GM12878 (cell line): ENCODE measurements around the gene NUP214. TPM values are rescaled to one million over a fixed set of nuclear protein-coding genes. Genes with fewer than 3 reads are reported as not detected.
A peak's percentile ranks its signal among the peaks of the same experiment; 100 is the strongest.

Experiments
- ATAC-seq: fragments of 200-7000 bp; cut with Tn5 transposase; 3 replicates; pipeline ENCODE4 v1.9.1; 2020; ENCODE audit warnings: mild to moderate bottlenecking, moderate library complexity
- Bru-seq: library from RNA; stranded (reverse); fragments of 400-500 nt; gene quantifications from one replicate; lab custom pipeline; 2021; lab: Mats Ljungman, UMichigan
- BruChase-seq, 2 experiments: library from RNA; stranded (reverse); fragments of 400-500 nt; gene quantifications; one replicate each; lab custom pipeline; 2021; lab: Mats Ljungman, UMichigan
- BruUV-seq: library from RNA; stranded (reverse); fragments of 400-500 nt; replicated peaks from 2 replicates; lab custom pipeline; 2021; lab: Mats Ljungman, UMichigan
- CTCF ChIA-PET: fragments of 300-600 bp; sonication (Branson Sonifier 250); formaldehyde crosslinking; extraction: SDS; loops from one replicate; lab custom pipeline; 2021; ENCODE audit warnings: inconsistent platforms; lab: Yijun Ruan, JAX
- POLR2A ChIA-PET: fragments of 350-600 bp; formaldehyde crosslinking; extraction: SDS; loops from one replicate; lab custom pipeline; 2021; ENCODE audit warnings: inconsistent platforms; lab: Charles Lee
- RAD21 ChIA-PET: fragments of 300-600 bp; sonication (Branson Sonifier 250); formaldehyde crosslinking; loops from one replicate; lab custom pipeline; 2023; ENCODE audit warnings: antibody characterized with exemption; ENCODE audit not compliant: unreplicated experiment; lab: Charles Lee
- SMC1A ChIA-PET: fragments of 300-600 bp; sonication (Branson Sonifier 250); formaldehyde crosslinking; loops from one replicate; lab custom pipeline; 2023; ENCODE audit not compliant: unreplicated experiment, uncharacterized antibody; lab: Charles Lee
- DNase-seq: peaks from one replicate; pipeline ENCODE4 v3.0.0-alpha.2; 2011; ENCODE audit warnings: low read depth, low spot score
- FAIRE-seq: peaks from 3 replicates; lab custom pipeline; 2011; peaks lifted over from hg19 to GRCh38; lab: Jason Lieb, UNC
- H2AFZ ChIP-seq: 2 replicates; pipeline ENCODE4 v1.6.0; 2011; ENCODE audit warnings: low read depth, low read length, control low read depth; ENCODE audit not compliant: control insufficient read depth
- H3K27ac ChIP-seq: 2 replicates; pipeline ENCODE4 v1.5.1; 2011; ENCODE audit warnings: control low read depth; ENCODE audit not compliant: control insufficient read depth, insufficient read depth
- H3K27me3 ChIP-seq, 2 experiments: replicated peaks in 1 of 2; 2 replicates each; pipeline versions ENCODE4 v1.6.0 to v1.6.1; 2011; ENCODE audit warnings: low read length in 1 of 2; ENCODE audit not compliant: control insufficient read depth in 2 of 2, insufficient read depth in 2 of 2
- H3K36me3 ChIP-seq, 2 experiments: 2 replicates each; pipeline ENCODE4 v1.5.1; 2011; ENCODE audit warnings: low read length in 1 of 2; ENCODE audit not compliant: control insufficient read depth in 2 of 2, insufficient read depth in 2 of 2
- H3K4me1 ChIP-seq: 2 replicates; pipeline ENCODE4 v1.6.1; 2011; ENCODE audit warnings: mild to moderate bottlenecking, low read length, moderate library complexity, mixed read lengths; ENCODE audit not compliant: control insufficient read depth, insufficient read depth
- H3K4me2 ChIP-seq: 2 replicates; pipeline ENCODE4 v1.6.0; 2011; ENCODE audit warnings: control low read depth; ENCODE audit not compliant: control insufficient read depth, insufficient read depth
- H3K4me3 ChIP-seq: fragments of 200-600 bp; sonication (generic); 2 replicates; pipeline ENCODE4 v1.5.1; 2016
- H3K79me2 ChIP-seq: 2 replicates; pipeline ENCODE4 v1.6.0; 2011; ENCODE audit warnings: low read length; ENCODE audit not compliant: control insufficient read depth, insufficient read depth
- H3K9ac ChIP-seq: 2 replicates; pipeline ENCODE4 v1.8.0; 2011; ENCODE audit warnings: low read length, control low read depth, mixed read lengths; ENCODE audit not compliant: control insufficient read depth, insufficient read depth
- H3K9me3 ChIP-seq: replicated peaks from 3 replicates; pipeline ENCODE4 v1.5.1; 2011; ENCODE audit warnings: mild to moderate bottlenecking, low read length; ENCODE audit not compliant: control insufficient read depth, insufficient read depth
- H4K20me1 ChIP-seq: 2 replicates; pipeline ENCODE4 v1.6.0; 2011; ENCODE audit not compliant: control insufficient read depth, insufficient read depth
- BCL11A ChIP-seq: IDR thresholded peaks from 2 replicates; pipeline ENCODE4 v1.6.1; 2011; ENCODE audit warnings: low read depth, low read length
- BCL3 ChIP-seq: IDR thresholded peaks from 2 replicates; pipeline ENCODE4 v1.6.1; 2011; ENCODE audit warnings: borderline replicate concordance, low read depth, mild to moderate bottlenecking, moderate library complexity, low read length; ENCODE audit not compliant: insufficient read depth, poor library complexity, severe bottlenecking
- CEBPB ChIP-seq, 2 experiments: fragments of 150-350 bp in 1 of 2; IDR thresholded peaks; 2 replicates each; pipeline ENCODE4 v1.6.1; 2012 to 2014; ENCODE audit warnings: low read depth in 2 of 2, low read length in 2 of 2, borderline replicate concordance in 1 of 2, inconsistent platforms in 1 of 2
- EZH2 ChIP-seq: IDR thresholded peaks from 2 replicates; pipeline ENCODE4 v1.6.1; 2012; ENCODE audit warnings: low read depth, mild to moderate bottlenecking, control low read depth, inconsistent platforms, low read length, borderline replicate concordance; ENCODE audit not compliant: control insufficient read depth
- GATAD2B ChIP-seq: fragments of 450-650 bp; conservative IDR thresholded peaks from 2 replicates; pipeline ENCODE4 v1.6.1; 2017; ENCODE audit warnings: low read depth, mild to moderate bottlenecking, moderate library complexity
- HCFC1 ChIP-seq: fragments of 150-350 bp; IDR thresholded peaks from 2 replicates; pipeline ENCODE4 v1.6.1; 2014; ENCODE audit warnings: low read length
- KLF5 ChIP-seq: fragments of 450-650 bp; IDR thresholded peaks from 2 replicates; pipeline ENCODE4 v1.6.1; 2014; ENCODE audit warnings: mild to moderate bottlenecking; ENCODE audit not compliant: partially characterized antibody
- MXI1 ChIP-seq: fragments of 150-350 bp; IDR thresholded peaks from 2 replicates; pipeline ENCODE4 v1.6.1; 2011; ENCODE audit warnings: low read depth, mild to moderate bottlenecking, inconsistent platforms, low read length, improper control_type of control experiment
- NFYA ChIP-seq: IDR thresholded peaks from 2 replicates; pipeline ENCODE4 v1.6.1; 2011; ENCODE audit warnings: low read depth, mild to moderate bottlenecking, low read length, improper control_type of control experiment, borderline replicate concordance
- PML ChIP-seq: IDR thresholded peaks from 2 replicates; pipeline ENCODE4 v1.6.1; 2012; ENCODE audit warnings: low read length, inconsistent platforms
- POU2F2 ChIP-seq: IDR thresholded peaks from 3 replicates; pipeline ENCODE4 v1.6.1; 2011; ENCODE audit warnings: low read depth, mild to moderate bottlenecking, low read length, borderline replicate concordance
- RELB ChIP-seq: fragments of 450-650 bp; IDR thresholded peaks from 2 replicates; pipeline ENCODE4 v1.6.1; 2017; ENCODE audit warnings: low read depth, mild to moderate bottlenecking, moderate library complexity
- SUPT20H ChIP-seq: IDR thresholded peaks from 2 replicates; pipeline ENCODE4 v1.6.1; 2011; ENCODE audit warnings: low read depth, mild to moderate bottlenecking, low read length, moderate library complexity, borderline replicate concordance; ENCODE audit not compliant: control insufficient read depth
- TAF1 ChIP-seq: IDR thresholded peaks from 2 replicates; pipeline ENCODE4 v1.6.1; 2011; ENCODE audit warnings: mild to moderate bottlenecking, low read depth, low read length, borderline replicate concordance
- ZZZ3 ChIP-seq: IDR thresholded peaks from 2 replicates; pipeline ENCODE4 v1.6.1; 2011; ENCODE audit warnings: low read depth; ENCODE audit not compliant: control insufficient read depth, insufficient read length
- WGBS: methylation state at CpG from one replicate; pipeline ENCODE4 v1.1.6; 2016; ENCODE audit warnings: low lambda C conversion rate; ENCODE audit not compliant: insufficient replicate concordance, insufficient coverage; ENCODE audit errors: missing lambda C conversion rate; 5-methylcytosine and 5-hydroxymethylcytosine counted together
- in situ Hi-C: fragments of 300-500 bp; cut with MboI; formaldehyde crosslinking; loops from 9 replicates; pipeline ENCODE4 v1.14.3; 2018; ENCODE audit warnings: mixed read lengths
- intact Hi-C: fragments of 100-400 bp; cut with micrococcal nuclease; formaldehyde crosslinking; loops from one replicate; pipeline ENCODE4 v1.14.2; 2022; ENCODE audit not compliant: unreplicated experiment
- long read RNA-seq, 2 experiments: library from polyadenylated mRNA; unstranded; transcript quantifications; one replicate each; pipeline ENCODE4 v2.0.0, GENCODE V29; 2019 to 2020
- polyA minus RNA-seq, 3 experiments: library from RNA; depleted of rRNA, polyadenylated mRNA; stranded (reverse); fragments of >200 nt; gene quantifications; 2 replicates each; pipeline ENCODE4 v1.2.3, GENCODE V29; 2011
- polyA plus RNA-seq, 11 experiments: library from polyadenylated mRNA; depleted of rRNA in 4 of 11; unstranded in 6 of 11; stranded (reverse) in 5 of 11; fragments of >200 nt; fragmentation: Nextera tagmentation in 4 of 11; fragmentation: Illumina TruSeq in 1 of 11; extraction: Ambion mirVana in 4 of 11; extraction: Trizol in 1 of 11; gene quantifications; 1 replicate in 1 of 11; 2 replicates in 10 of 11; pipeline versions ENCODE4 v1.2.1 to v1.2.3, GENCODE V29; 2011 to 2016; ENCODE audit warnings: inconsistent platforms in 2 of 11, missing spikeins in 2 of 11, low read depth in 1 of 11
- total RNA-seq, 4 experiments: library from RNA; depleted of rRNA in 3 of 4; stranded (reverse); fragments of >200 nt in 3 of 4; fragmentation: Illumina TruSeq in 1 of 4; extraction: Trizol in 1 of 4; gene quantifications; 2 replicates each; pipeline versions ENCODE4 v1.2.1 to v1.2.3, GENCODE V29; 2013 to 2021

Gene NUP214
- total RNA-seq (2013; cell fraction: nucleolus; rRNA removed) = 110 and 138 TPM in 2 replicates
- total RNA-seq (2014; rRNA removed) (11.0 and 16.7 TPM in 2 replicates), total RNA-seq (2014; rRNA removed; fragmentation: Illumina TruSeq; extraction: Trizol) (16.2 and 18.6 TPM in 2 replicates), total RNA-seq (2021) (53.8 and 54.3 TPM in 2 replicates), polyA plus RNA-seq (2011; rRNA removed) (6.5 and 11.7 TPM in 2 replicates), polyA plus RNA-seq (2014; fragmentation: Illumina TruSeq; extraction: Trizol) (30.8 and 40.0 TPM in 2 replicates), polyA plus RNA-seq (2014; fragmentation: Nextera tagmentation; extraction: Ambion mirVana) (10 to 100 TPM; 16.9 to 18.3 TPM), polyA plus RNA-seq (2014; rRNA removed) (15.8 and 18.5 TPM in 2 replicates), polyA plus RNA-seq (2016; fragmentation: Nextera tagmentation; extraction: Ambion mirVana) (10 to 100 TPM; 27.2 to 34.5 TPM), polyA minus RNA-seq (2011; rRNA and poly(A)+ RNA removed) (35.0 and 36.3 TPM in 2 replicates), Bru-seq, nascent RNA (percentile 82 among the genes with signal in this experiment), BruChase-seq, experiment 1, labeled RNA remaining after a 6-hour chase (percentile 88 among the genes with signal in this experiment), BruChase-seq, experiment 2, labeled RNA remaining after a 2-hour chase (percentile 89 among the genes with signal in this experiment)
- polyA plus RNA-seq (2011; ENCODE audit: low read depth) = 40.6 TPM
- 13.6 and 21.5 TPM in 2 replicates for polyA plus RNA-seq (2011; cell fraction: cytosol; rRNA removed)
- 25.8 and 37.1 TPM in 2 replicates for polyA plus RNA-seq (2011; cell fraction: nucleus; rRNA removed)
- 22.3 and 26.9 TPM in 2 replicates for polyA plus RNA-seq (2012)
- polyA minus RNA-seq (2011; cell fraction: cytosol; rRNA and poly(A)+ RNA removed) = 18.3 and 26.6 TPM in 2 replicates
- polyA minus RNA-seq (2011; cell fraction: nucleus; rRNA and poly(A)+ RNA removed) = 36.3 and 77.4 TPM in 2 replicates
- long read RNA-seq, experiment 1, partial matches to known transcripts = 5 of 8 reads
- long read RNA-seq, experiment 1, other reads (novel, unspliced or antisense) = 3 of 8 reads
- long read RNA-seq, experiment 2, partial matches to known transcripts = 33 of 37 reads
- long read RNA-seq, experiment 2, other reads (novel, unspliced or antisense) = 4 of 37 reads

- peak within 1 kb of the TSS; percentile 96 for H3K4me3 ChIP-seq
- FAIRE-seq (peak; percentile 98), DNase-seq (peak; percentile 88), ATAC-seq (peak; percentile 100)
- SMC1A ChIA-PET = interaction anchor here (1.3 kb wide), 1 partner anchor 247 kb away, joined by 6 read pairs; no protein-coding TSS in a partner anchor
- no peaks in the 10 kb centered on the region for H4K20me1 ChIP-seq
- under 1% methylated on average over 61 of the region's 61 CpGs for WGBS
- H3K4me2 ChIP-seq = peak within 1 kb of the TSS; percentile 86
- no peaks in the 10 kb centered on the region for H3K27me3 ChIP-seq
- RAD21 ChIA-PET = interaction anchor here (0.6 to 2.1 kb wide), 2 partner anchors 48 to 211 kb away, joined by 3 to 5 read pairs; no protein-coding TSS in a partner anchor
- peak within 1 kb of the TSS; percentile 90 for H2AFZ ChIP-seq
- no peaks in the 10 kb centered on the region for H3K9me3 ChIP-seq
- peak within 1 kb of the TSS; percentile 94 for H3K9ac ChIP-seq
- peak within 1 kb of the TSS; percentile 79 for H3K27ac ChIP-seq
- H3K79me2 ChIP-seq = peaks cover 23% of the 10 kb centered on the region
- H3K36me3 ChIP-seq = peaks cover 0 to 19% of the 10 kb centered on the region in 2 experiments; a peak in 3 of 4 replicates
- TSS peak; percentile 68 for BruUV-seq
- in situ Hi-C loops (no loop called here), intact Hi-C loops (loop anchor here (5.0 kb wide), 1 partner anchor 147 kb away; no protein-coding TSS in a partner anchor)
- CTCF ChIA-PET = interaction anchor here (0.6 to 1.4 kb wide), 6 partner anchors 12 to 619 kb away, joined by 3 to 6 read pairs (median 3); no protein-coding TSS in a partner anchor
- H3K4me1 ChIP-seq = peaks cover 7% of the 10 kb centered on the region
- POLR2A ChIA-PET = interaction anchor here (0.5 to 1.3 kb wide), 3 partner anchors 14 to 248 kb away, joined by 4 to 6 read pairs (median 4); no protein-coding TSS in a partner anchor
- TF ChIP-seq BCL11A (peak; percentile 13; the same call in 1 of the 2 replicates), ZZZ3 (no peak), POU2F2 (peak; percentile 69; the same call in 2 of the 3 replicates), SUPT20H (no peak), KLF5 (peak; percentile 88), TAF1 (peak; percentile 84), HCFC1 (peak; percentile 95), GATAD2B (no peak; the same call in 1 of the 2 replicates), CEBPB (IDR thresholded peaks at IDR 0.05; ENCODE audit: borderline replicate concordance in 1 of 2, low read depth in 2 of 2, low read length in 2 of 2) (no peak), MXI1 (peak; percentile 88), BCL3 (no peak), RELB (peak; percentile 98), NFYA (no peak), PML (peak; percentile 96), EZH2 (no peak)
Observed at GRCh38 chr9:131125288-131126058, at the start of gene NUP214. NUP214 (plus strand) TSS chr9:131125586; CDS start chr9:131125705, 119 bp downstream.
